DND-41 (cell line): Measurements from ENCODE around the gene CAMKV.

ENCODE experiments used
- ATAC-seq: fragments of 200-7000 bp; cut with Tn5 transposase; 3 replicates; pipeline ENCODE4 v1.9.1; 2021; ENCODE audit warnings: low read depth; ENCODE audit not compliant: insufficient read depth
- DNase-seq: peaks from one replicate; pipeline ENCODE4 v3.0.0-alpha.2; 2020
- H2AFZ ChIP-seq: 2 replicates; pipeline ENCODE4 v1.6.0; 2012; ENCODE audit warnings: low read depth, low read length
- H3K27ac ChIP-seq: 2 replicates; pipeline ENCODE4 v1.5.1; 2012; ENCODE audit warnings: low read length, inconsistent platforms
- H3K27me3 ChIP-seq: fragments of 200-600 bp; sonication (generic); 2 replicates; pipeline ENCODE4 v1.6.0; 2012; ENCODE audit warnings: low read length, mild to moderate bottlenecking, inconsistent platforms; ENCODE audit not compliant: insufficient read depth, poor library complexity
- H3K36me3 ChIP-seq: 2 replicates; pipeline ENCODE4 v1.5.1; 2012; ENCODE audit warnings: low read length, inconsistent platforms; ENCODE audit not compliant: insufficient read depth
- H3K4me1 ChIP-seq: 2 replicates; pipeline ENCODE4 v1.5.1; 2012; ENCODE audit warnings: mild to moderate bottlenecking, low read length; ENCODE audit not compliant: insufficient read depth
- H3K4me2 ChIP-seq: 2 replicates; pipeline ENCODE4 v1.6.0; 2012; ENCODE audit warnings: mild to moderate bottlenecking, moderate library complexity, low read length, inconsistent platforms; ENCODE audit not compliant: insufficient read depth
- H3K4me3 ChIP-seq, 2 experiments: fragments of 200-600 bp in 1 of 2; shearing (Covaris generic) in 1 of 2; 2 replicates each; pipeline ENCODE4 v1.5.1; 2012 to 2016; ENCODE audit warnings: inconsistent platforms in 2 of 2, low read length in 2 of 2, mild to moderate bottlenecking in 2 of 2, low read depth in 1 of 2, moderate library complexity in 1 of 2
- H3K79me2 ChIP-seq: 2 replicates; pipeline ENCODE4 v1.6.0; 2012; ENCODE audit warnings: low read length, inconsistent platforms; ENCODE audit not compliant: insufficient read depth
- H3K9ac ChIP-seq: 2 replicates; pipeline ENCODE4 v1.6.0; 2012; ENCODE audit warnings: low read depth, mild to moderate bottlenecking, inconsistent platforms, low read length, moderate library complexity
- H3K9me3 ChIP-seq: 2 replicates; pipeline ENCODE4 v1.5.1; 2012; ENCODE audit warnings: low read length, moderate library complexity, mild to moderate bottlenecking, inconsistent platforms; ENCODE audit not compliant: insufficient read depth, severe bottlenecking
- H4K20me1 ChIP-seq: 2 replicates; pipeline ENCODE4 v1.6.0; 2012; ENCODE audit warnings: low read length; ENCODE audit not compliant: insufficient read depth
- EZH2 ChIP-seq: IDR thresholded peaks from 3 replicates; pipeline ENCODE4 v1.6.1; 2012; ENCODE audit warnings: borderline replicate concordance, low read depth, mild to moderate bottlenecking, moderate library complexity, low read length, inconsistent platforms; ENCODE audit not compliant: severe bottlenecking
- TF ChIP-seq, protein P1 (sequence below): IDR thresholded peaks from 2 replicates; pipeline ENCODE4 v1.5.1; 2012; ENCODE audit warnings: borderline replicate concordance, low read length, moderate library complexity, mild to moderate bottlenecking; ENCODE audit not compliant: poor library complexity, severe bottlenecking; ENCODE audit errors: extremely low read depth

Gene CAMKV

DNA sequence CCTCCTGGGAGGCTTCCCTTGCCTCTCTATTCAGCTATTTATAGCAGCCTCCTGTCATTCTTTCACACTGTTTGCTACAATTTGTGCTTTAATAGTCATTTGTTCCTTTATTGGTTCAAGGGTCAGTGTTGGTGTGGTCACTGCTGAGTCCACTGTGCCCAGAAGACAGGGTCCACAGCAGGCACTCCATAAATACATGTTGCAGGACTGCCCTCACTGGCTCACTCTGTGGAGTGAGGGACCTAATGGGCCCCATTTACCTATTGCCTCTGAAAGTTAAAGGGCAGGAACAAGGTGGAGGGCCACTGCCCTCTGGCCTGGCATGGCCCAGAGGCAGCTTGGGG, 17.2 kb upstream of the CAMKV start:
- ATAC-seq (no peak), DNase-seq (no peak)
- Histone ChIP-seq H3K36me3 (no peaks in the 10 kb centered on the region), H3K4me2 (no peak overlapping the region), H4K20me1 (no peaks in the 10 kb centered on the region; the same call in 1 of the 2 replicates), H3K79me2 (no peaks in the 10 kb centered on the region), H3K4me1 (no peaks in the 10 kb centered on the region), H3K27me3 (peaks cover 4% of the 10 kb centered on the region), H3K4me3 (no peak overlapping the region), H3K27ac (no peak overlapping the region), H3K9ac (no peak overlapping the region), H2AFZ (no peak overlapping the region), H3K9me3 (no peaks in the 10 kb centered on the region)
- TF ChIP-seq, protein P1, sequence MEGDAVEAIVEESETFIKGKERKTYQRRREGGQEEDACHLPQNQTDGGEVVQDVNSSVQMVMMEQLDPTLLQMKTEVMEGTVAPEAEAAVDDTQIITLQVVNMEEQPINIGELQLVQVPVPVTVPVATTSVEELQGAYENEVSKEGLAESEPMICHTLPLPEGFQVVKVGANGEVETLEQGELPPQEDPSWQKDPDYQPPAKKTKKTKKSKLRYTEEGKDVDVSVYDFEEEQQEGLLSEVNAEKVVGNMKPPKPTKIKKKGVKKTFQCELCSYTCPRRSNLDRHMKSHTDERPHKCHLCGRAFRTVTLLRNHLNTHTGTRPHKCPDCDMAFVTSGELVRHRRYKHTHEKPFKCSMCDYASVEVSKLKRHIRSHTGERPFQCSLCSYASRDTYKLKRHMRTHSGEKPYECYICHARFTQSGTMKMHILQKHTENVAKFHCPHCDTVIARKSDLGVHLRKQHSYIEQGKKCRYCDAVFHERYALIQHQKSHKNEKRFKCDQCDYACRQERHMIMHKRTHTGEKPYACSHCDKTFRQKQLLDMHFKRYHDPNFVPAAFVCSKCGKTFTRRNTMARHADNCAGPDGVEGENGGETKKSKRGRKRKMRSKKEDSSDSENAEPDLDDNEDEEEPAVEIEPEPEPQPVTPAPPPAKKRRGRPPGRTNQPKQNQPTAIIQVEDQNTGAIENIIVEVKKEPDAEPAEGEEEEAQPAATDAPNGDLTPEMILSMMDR: no peak
- TF ChIP-seq EZH2: no peak

- H3K4me1 ChIP-seq: no peaks in the 10 kb centered on the region
- TF ChIP-seq EZH2: no peak
- TF ChIP-seq, protein P1: no peak
- DNase-seq: no peak
- H3K27me3 ChIP-seq: peaks cover 8% of the 10 kb centered on the region
- H3K9ac ChIP-seq: no peak overlapping the region
- no peak overlapping the region for H3K4me3 ChIP-seq
- H4K20me1 ChIP-seq: no peaks in the 10 kb centered on the region; the same call in 1 of the 2 replicates
- H3K9me3 ChIP-seq: no peaks in the 10 kb centered on the region
- H3K36me3 ChIP-seq: no peaks in the 10 kb centered on the region
- H2AFZ ChIP-seq: no peak overlapping the region
- H3K27ac ChIP-seq: no peak overlapping the region
- ATAC-seq: no peak
- H3K4me2 ChIP-seq: no peak overlapping the region
- H3K79me2 ChIP-seq: no peaks in the 10 kb centered on the region
Measured at GRCh38 chr3:49883998-49884397, 14.3 kb upstream of the CAMKV start.

DNA sequence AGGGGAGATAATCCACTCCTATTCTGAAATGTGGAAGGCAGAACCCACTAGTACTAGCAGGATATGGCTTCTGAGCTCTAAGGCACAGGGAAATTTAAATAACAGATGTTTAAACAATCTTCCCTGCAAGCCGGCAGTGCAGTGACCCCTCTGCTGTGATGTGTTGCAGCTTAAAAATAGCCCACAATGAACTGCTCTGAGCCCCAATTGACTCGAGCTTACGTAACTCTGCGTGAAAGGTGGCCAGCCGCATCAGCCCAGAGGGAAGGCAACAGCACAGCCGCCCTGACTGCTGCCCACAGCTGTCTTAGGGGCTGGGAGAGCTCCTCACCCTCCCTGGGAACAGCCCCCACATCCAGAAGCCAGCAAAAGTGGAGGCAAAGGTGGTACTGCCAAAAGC, 12.5 kb upstream of the CAMKV start:
- no peaks in the 10 kb centered on the region for H3K79me2 ChIP-seq
- no peak overlapping the region for H2AFZ ChIP-seq
- DNase-seq (no peak), ATAC-seq (no peak)
- no peak for TF ChIP-seq EZH2
- TF ChIP-seq, protein P1: no peak
- no peak overlapping the region for H3K4me2 ChIP-seq
- no peaks in the 10 kb centered on the region for H3K36me3 ChIP-seq
- peaks cover 8% of the 10 kb centered on the region for H3K27me3 ChIP-seq
- no peak overlapping the region for H3K4me3 ChIP-seq
- no peaks in the 10 kb centered on the region for H3K9me3 ChIP-seq
- H3K27ac ChIP-seq: no peak overlapping the region
- H4K20me1 ChIP-seq: no peaks in the 10 kb centered on the region; the same call in 1 of the 2 replicates
- H3K4me1 ChIP-seq: no peaks in the 10 kb centered on the region
- no peak overlapping the region for H3K9ac ChIP-seq

GRCh38 chr3:49880581-49881315, 11.0 kb upstream of the CAMKV start:
- H3K79me2 ChIP-seq: no peaks in the 10 kb centered on the region
- no peak for TF ChIP-seq EZH2
- TF ChIP-seq, protein P1: no peak
- H4K20me1 ChIP-seq: no peaks in the 10 kb centered on the region; the same call in 1 of the 2 replicates
- ATAC-seq: no peak
- H3K4me2 ChIP-seq: no peak overlapping the region
- no peaks in the 10 kb centered on the region for H3K4me1 ChIP-seq
- H3K9me3 ChIP-seq: no peaks in the 10 kb centered on the region
- H3K36me3 ChIP-seq: no peaks in the 10 kb centered on the region
- no peak for DNase-seq
- no peak overlapping the region for H2AFZ ChIP-seq
- H3K27me3 ChIP-seq: peaks cover 8% of the 10 kb centered on the region
- no peak overlapping the region for H3K4me3 ChIP-seq
- no peak overlapping the region for H3K9ac ChIP-seq
- no peak overlapping the region for H3K27ac ChIP-seq
